ENCODE results near the gene ZNF787.

The ZNF787 gene

GRCh38 chr19:56144376-56144775 lies 23.3 kb upstream of the ZNF787 start:
- no peak for DNase-seq (ENCODE audit: low read depth, low spot score)

GRCh38 chr19:56142897-56143434 lies 21.9 kb upstream of the ZNF787 start:
- DNase-seq (ENCODE audit: low read depth, low spot score) = no peak

DNA sequence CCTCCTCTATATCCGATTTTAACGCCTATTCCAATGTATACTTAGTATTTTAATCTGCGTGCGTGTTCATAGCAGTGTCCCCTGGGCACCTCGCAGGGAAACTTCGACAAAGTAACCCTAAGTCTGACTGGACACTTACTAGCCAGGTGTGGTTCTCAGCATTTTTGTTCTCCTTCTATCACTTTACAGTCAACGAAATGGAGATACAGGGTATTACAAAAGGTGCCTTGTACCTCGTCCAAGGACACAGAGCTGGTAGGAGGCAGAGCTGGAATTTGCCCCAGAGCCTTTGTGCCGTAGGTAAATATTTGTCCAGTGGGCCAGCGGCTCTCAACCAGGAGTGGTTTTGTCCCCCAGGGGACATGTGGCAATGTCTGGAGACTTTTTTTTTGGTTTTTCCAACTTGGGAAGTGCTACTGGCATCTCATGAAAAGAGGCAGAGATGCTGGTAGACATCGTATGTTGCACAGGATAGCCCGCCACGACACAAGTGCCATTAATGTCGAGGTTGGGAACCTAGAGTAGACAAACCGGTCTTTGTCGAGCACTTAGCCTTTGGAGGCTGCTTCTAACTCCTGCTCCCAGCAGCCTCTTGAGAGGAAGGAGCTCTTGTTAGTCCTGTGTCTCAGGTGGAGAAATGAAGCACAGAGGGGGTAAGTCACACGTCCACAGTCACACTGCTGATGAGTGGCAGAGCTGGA lies 21.1 kb upstream of the ZNF787 start:
- DNase-seq (ENCODE audit: low read depth, low spot score) = no peak

DNA sequence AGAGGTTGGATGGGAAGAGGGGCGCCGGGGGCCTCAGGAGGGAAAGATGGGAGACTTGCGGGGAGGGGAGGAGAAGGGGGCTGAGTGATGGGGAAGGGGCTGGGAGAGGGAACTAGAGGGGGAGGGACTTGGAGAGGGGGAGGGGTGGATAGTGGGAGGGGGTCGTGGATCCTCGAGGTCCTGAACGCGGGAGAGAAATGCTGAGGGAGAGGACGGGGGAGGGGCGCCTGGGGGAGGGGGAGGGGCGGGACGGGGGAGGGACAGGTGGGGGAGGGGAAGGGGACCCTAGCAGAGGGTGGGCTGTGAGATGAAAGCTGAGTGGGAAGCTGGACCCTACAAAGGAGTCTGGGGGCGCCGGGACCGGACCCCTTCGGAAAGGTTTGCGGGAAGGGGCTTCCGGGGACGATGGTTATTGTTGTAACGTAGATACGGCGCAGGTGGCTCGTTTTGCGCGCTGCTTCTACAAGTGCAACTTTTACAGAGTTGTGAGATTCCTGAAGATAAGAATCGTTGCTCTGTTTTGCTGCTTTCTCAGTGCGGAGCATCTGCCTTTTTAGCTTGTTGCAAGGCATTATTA lies 20.4 kb upstream of the ZNF787 start:
- no peak for DNase-seq (ENCODE audit: low read depth, low spot score)

DNA sequence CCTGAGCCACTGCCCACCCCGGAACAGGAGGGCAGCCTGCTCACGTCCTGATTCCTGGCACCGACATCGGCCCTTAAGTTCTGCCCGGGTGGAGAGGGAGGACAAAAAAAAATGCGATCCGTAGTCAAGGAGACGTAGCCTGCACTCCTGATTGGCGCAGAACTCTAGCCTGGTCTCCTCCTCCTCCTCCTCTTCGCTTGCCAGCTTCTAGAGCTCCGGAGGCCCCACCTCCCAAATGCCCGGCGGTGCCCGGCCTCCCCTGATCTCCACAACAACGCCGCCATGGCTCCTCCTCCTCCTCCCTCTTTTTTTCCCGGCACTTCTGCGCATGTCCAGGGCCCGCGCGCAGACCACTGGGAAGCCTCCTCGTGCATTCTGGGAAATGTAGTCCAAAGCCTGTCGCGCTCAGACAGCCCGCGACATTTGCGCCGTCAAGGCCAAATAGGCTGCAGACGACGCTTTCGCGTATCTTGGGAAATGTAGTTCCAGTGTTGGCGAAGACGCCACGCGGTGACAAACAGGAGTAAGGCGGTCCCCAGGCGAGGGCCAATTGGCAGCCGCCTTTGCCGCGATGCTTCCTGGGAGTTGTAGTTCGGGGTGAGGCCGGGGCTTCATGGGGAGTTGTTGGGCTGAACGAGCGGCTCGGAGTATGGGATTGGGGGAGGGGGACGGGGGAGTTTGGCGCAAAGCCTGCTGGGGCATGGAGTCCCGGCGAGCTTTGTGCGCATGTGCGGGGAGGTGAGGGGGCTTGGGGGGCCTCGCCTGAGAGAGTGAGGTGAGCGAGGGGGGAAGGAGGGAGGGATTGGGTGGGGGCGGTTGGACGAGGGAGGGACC lies 19.7 kb upstream of the ZNF787 start, which contains the start of gene ZNF444:
TSS of gene ZNF444 (plus strand) at position 705 of the 834 bp plus-strand sequence. CDS start 5,625 bp downstream, outside the sequence.
- DNase-seq (ENCODE audit: low read depth, low spot score) = peak; percentile 95

DNA sequence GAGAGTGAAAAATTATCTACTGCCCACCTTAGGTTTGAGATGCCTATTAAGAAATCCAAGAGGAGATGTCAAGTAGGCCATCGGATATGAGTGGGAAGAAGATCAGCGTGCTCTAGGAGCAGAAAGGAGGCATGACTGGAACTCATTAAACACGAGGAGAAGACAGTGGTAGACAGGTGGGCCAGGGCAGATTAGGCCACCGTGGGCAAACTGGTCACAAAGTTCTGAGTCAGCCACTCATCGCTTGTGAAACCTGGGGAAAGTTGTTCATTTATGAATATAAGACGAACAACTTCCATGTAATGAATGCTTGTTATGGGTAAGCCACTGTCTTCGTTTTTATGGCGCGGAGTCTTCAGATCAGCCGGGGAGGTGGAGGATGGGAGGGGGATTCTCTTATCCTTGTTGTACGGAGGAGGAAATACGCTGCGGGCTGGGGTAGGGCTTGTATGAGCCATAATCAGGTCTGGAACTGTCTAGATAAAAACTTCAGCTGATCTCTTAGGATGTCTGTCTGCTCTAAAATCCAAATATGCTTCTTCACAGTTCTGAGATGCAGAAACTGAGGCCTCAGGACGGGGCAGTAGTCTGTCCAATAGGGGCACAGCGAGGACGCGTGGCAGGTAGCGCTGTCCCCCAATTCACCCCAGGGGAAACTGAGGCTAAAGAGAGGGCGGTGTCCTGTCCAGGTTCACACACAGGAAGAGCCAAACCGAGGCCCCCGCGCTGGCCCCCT lies 18.9 kb upstream of the ZNF787 start:
- DNase-seq (ENCODE audit: low read depth, low spot score) = no peak

DNA sequence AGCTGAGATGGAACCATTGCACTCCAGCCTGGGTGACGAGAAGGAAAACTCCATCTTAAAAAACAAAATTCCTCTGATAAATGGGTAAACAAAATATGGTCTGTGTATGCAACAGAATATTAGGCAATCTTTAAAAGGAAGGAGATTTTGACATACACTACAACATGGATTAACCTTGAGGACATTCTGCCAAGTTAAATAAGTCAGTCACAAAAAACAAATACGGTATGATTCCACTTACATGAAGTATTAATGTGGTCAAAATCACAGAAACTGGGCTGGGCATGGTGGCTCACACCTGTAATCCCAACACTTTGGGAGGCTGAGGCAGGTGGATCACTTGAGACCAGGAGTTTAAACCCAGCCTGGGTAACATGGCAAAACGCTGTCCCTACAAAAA lies 17.0 kb upstream of the ZNF787 start:
- no peak for DNase-seq (ENCODE audit: low read depth, low spot score)

GRCh38 chr19:56137405-56137804 lies 16.3 kb upstream of the ZNF787 start:
- DNase-seq (ENCODE audit: low read depth, low spot score) = no peak

GRCh38 chr19:56136362-56136761 lies 15.3 kb upstream of the ZNF787 start:
- DNase-seq (ENCODE audit: low read depth, low spot score) = peak; percentile 59

- no peak for DNase-seq (ENCODE audit: low read depth, low spot score)
Observed at GRCh38 chr19:56134654-56134921, 13.5 kb upstream of the ZNF787 start.

DNA sequence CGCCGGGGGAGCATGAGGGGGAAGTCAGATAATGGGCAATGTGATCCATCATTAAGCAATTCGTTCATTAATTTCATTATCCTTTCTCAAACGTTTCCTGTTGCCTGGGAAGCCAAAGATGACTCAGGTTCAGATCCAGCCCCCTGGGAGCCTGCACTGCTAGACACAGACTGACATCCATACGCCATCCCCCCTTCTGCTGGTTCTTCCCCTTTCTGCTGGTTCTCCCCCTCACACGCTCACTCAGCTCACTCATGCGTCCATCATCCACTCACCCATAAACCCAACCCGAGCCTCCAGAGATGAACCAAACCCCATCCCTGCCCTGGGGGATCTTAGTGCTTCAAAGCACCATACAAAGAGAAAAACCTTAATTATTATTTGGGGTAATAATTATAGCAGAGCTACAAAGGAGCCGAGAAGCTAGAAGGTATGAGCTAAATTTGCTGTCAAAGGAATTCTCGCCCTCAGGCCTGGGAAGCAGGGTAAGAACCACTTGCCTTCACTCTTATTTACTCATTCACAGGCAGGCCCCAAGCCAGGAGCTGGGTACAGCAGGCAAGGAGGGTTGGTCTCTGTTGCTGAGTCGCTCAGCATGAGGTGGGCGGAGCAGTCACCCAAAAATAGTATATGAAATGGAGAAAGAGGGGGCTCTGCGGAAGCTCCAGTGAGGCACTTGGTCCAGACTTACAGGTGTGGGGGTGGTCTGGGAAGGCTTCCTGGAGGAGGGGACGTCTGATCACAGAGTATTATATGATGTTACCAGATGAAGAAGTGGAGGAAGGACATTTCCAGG lies 13.0 kb upstream of the ZNF787 start:
- DNase-seq (ENCODE audit: low read depth, low spot score) = no peak

DNA sequence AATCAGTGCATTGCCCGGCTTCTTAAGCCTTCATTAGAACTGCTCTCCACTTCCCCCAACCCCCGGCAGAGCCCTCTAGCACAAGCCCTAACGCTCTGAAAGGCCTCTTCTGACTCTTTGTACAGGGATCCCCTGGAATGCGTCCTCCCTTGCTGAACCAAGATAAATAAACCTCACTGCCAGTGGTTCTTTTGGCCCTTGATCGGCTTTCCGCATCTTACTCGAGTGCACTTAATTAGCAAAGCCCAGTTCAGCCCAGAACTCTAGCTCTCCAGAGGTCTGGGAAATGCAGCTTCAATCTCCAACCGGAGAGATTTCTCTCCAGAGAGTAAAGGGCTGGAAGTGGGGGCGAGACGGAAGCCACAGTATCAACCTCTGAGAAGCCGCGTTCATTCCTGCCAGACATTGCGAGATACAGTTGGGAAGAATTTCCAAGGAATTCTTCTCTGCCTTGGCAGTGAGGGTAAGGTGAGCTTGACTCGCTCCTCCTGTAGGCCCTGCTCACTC lies 11.3 kb upstream of the ZNF787 start:
- no peak for DNase-seq (ENCODE audit: low read depth, low spot score)

DNA sequence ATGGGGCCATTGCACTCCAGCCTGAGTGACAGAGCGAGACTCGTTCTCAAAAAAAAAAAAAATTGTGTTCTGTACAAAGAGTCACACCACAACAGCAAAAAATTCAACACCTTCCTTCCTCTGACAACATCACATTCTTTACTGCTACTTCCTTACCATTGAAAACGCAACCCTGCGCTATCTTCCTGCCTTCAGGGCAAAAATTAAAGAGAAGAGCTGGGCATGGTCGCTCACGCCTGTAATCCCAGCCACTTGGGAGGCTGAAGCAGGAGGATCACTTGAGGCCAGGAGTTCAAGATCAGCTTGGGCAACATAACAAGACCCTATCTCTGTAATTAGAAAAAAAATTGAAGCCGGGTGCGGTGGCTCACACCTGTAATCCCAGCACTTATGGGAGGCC lies 10.6 kb upstream of the ZNF787 start:
- no peak for DNase-seq (ENCODE audit: low read depth, low spot score)

DNA sequence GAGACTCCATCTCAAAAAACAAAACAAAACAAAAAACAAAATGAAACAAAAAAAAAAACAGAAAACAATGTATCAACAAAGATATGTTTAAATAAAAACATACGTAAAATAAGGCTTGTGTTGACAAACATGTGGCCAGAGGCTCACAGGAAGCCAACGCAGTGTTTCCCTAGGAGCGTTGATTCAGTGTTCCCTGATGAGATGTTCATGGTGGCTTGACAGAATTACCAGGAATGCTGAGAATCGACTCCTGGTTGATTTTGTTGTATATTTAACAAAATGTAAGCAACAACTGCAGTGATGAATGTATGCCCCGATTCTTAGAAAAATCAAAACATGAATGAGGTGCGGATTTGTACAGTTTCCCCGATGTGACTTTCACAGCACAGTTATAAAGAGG lies 8.9 kb upstream of the ZNF787 start:
- no peak for DNase-seq (ENCODE audit: low read depth, low spot score)

GRCh38 chr19:56126983-56127780 lies 6.1 kb upstream of the ZNF787 start:
- DNase-seq (ENCODE audit: low read depth, low spot score) = no peak

- DNase-seq (ENCODE audit: low read depth, low spot score) = no peak
Observed at GRCh38 chr19:56125806-56126590, 4.9 kb upstream of the ZNF787 start.

- DNase-seq (ENCODE audit: low read depth, low spot score) = no peak
Observed at GRCh38 chr19:56124578-56124977, 3.5 kb upstream of the ZNF787 start.

- no peak for DNase-seq (ENCODE audit: low read depth, low spot score)
Observed at GRCh38 chr19:56123266-56123891, 2.3 kb upstream of the ZNF787 start.

All from iPS DF 19.7 (cell line).